GM23338 (cell line): Measurements from ENCODE around the gene LHX3. TPM values are rescaled to one million over a fixed set of nuclear protein-coding genes. Genes with fewer than 3 reads are reported as not detected.

Source experiments
- ATAC-seq: fragments of 200-7000 bp; cut with Tn5 transposase; 3 replicates; pipeline ENCODE4 v1.9.1; 2020
- DNase-seq: peaks from one replicate; pipeline ENCODE4 v3.0.0-alpha.2; 2015; ENCODE audit warnings: low spot score
- H2AFZ ChIP-seq: fragments of 200-600 bp; sonication (generic); 2 replicates; pipeline ENCODE4 v1.8.0; 2016; ENCODE audit warnings: antibody characterized with exemption, mild to moderate bottlenecking, moderate library complexity
- H3F3A ChIP-seq: fragments of 200-600 bp; sonication (generic); replicated peaks from 2 replicates; pipeline ENCODE4 v1.8.0; 2017; ENCODE audit warnings: antibody characterized with exemption, mixed run types, low read depth
- H3K27ac ChIP-seq: fragments of 200-600 bp; sonication (generic); 2 replicates; pipeline ENCODE4 v1.6.1; 2016; ENCODE audit warnings: low read depth
- H3K27me3 ChIP-seq: fragments of 200-600 bp; sonication (generic); 2 replicates; pipeline ENCODE4 v1.8.0; 2016; ENCODE audit warnings: mild to moderate bottlenecking, mixed run types, moderate library complexity; ENCODE audit not compliant: insufficient read depth
- H3K36me3 ChIP-seq: fragments of 200-600 bp; sonication (generic); 2 replicates; pipeline ENCODE4 v1.8.0; 2016; ENCODE audit warnings: mild to moderate bottlenecking; ENCODE audit not compliant: insufficient read depth
- H3K4me1 ChIP-seq: fragments of 200-600 bp; sonication (generic); 2 replicates; pipeline ENCODE4 v1.8.0; 2016; ENCODE audit warnings: mild to moderate bottlenecking, moderate library complexity; ENCODE audit not compliant: insufficient read depth
- H3K4me2 ChIP-seq: fragments of 200-600 bp; sonication (generic); 2 replicates; pipeline ENCODE4 v1.7.1; 2017; ENCODE audit warnings: mixed run types
- H3K4me3 ChIP-seq: fragments of 200-600 bp; sonication (generic); 2 replicates; pipeline ENCODE4 v1.6.1; 2016; ENCODE audit warnings: mixed run types
- H3K79me2 ChIP-seq: fragments of 200-600 bp; sonication (generic); replicated peaks from 2 replicates; pipeline ENCODE4 v1.8.0; 2017; ENCODE audit warnings: mild to moderate bottlenecking; ENCODE audit not compliant: insufficient read depth
- H3K9me2 ChIP-seq: fragments of 200-600 bp; sonication (generic); 2 replicates; pipeline ENCODE4 v1.8.0; 2017; ENCODE audit not compliant: insufficient read depth
- H4K20me1 ChIP-seq: fragments of 200-600 bp; sonication (generic); replicated peaks from 2 replicates; pipeline ENCODE4 v1.8.0; 2017; ENCODE audit warnings: mild to moderate bottlenecking; ENCODE audit not compliant: insufficient read depth
- H3K27ac Mint-ChIP-seq: 2 replicates; pipeline ENCODE4 v1.8.0; 2020; ENCODE audit warnings: inconsistent platforms, mild to moderate bottlenecking, moderate library complexity, mixed read lengths
- H3K27me3 Mint-ChIP-seq: 3 replicates; pipeline ENCODE4 v1.8.0; 2022; ENCODE audit warnings: low read depth, mild to moderate bottlenecking, moderate library complexity, mixed read lengths, inconsistent platforms; ENCODE audit not compliant: insufficient read depth, poor library complexity
- H3K36me3 Mint-ChIP-seq: 3 replicates; pipeline ENCODE4 v1.8.0; 2021; ENCODE audit warnings: low read depth, mild to moderate bottlenecking, inconsistent platforms, moderate library complexity, mixed read lengths
- H3K4me1 Mint-ChIP-seq: 3 replicates; pipeline ENCODE4 v1.8.0; 2020; ENCODE audit warnings: mild to moderate bottlenecking, inconsistent platforms, mixed read lengths
- H3K4me3 Mint-ChIP-seq: 3 replicates; pipeline ENCODE4 v1.8.0; 2021; ENCODE audit warnings: moderate library complexity, mild to moderate bottlenecking, inconsistent platforms, mixed read lengths
- H3K9me3 Mint-ChIP-seq: 3 replicates; pipeline ENCODE4 v1.8.0; 2020; ENCODE audit warnings: moderate library complexity, mild to moderate bottlenecking, inconsistent platforms, mixed read lengths
- CTCF ChIP-seq, 2 experiments: fragments of 200-600 bp in 1 of 2; sonication (generic) in 1 of 2; conservative IDR thresholded peaks; 2 replicates each; pipeline versions ENCODE4 v1.5.1 to v1.6.1; 2016 to 2017; ENCODE audit warnings: antibody characterized with exemption in 2 of 2, low read depth in 2 of 2, mild to moderate bottlenecking in 2 of 2, moderate library complexity in 1 of 2
- EZH2 ChIP-seq: fragments of 200-600 bp; sonication (generic); IDR thresholded peaks from one replicate; pipeline ENCODE4 v1.8.0; 2017; ENCODE audit warnings: antibody characterized with exemption, mild to moderate bottlenecking, low read depth; ENCODE audit not compliant: unreplicated experiment
- JUNB ChIP-seq: IDR thresholded peaks from one replicate; pipeline ENCODE4 v1.6.1; 2016; ENCODE audit warnings: antibody characterized with exemption; ENCODE audit not compliant: unreplicated experiment
- NANOG ChIP-seq: IDR thresholded peaks from 2 replicates; pipeline ENCODE4 v1.6.1; 2016; ENCODE audit warnings: antibody characterized with exemption, borderline replicate concordance
- REST ChIP-seq: IDR thresholded peaks from one replicate; pipeline ENCODE4 v1.6.1; 2018; ENCODE audit warnings: antibody characterized with exemption; ENCODE audit not compliant: unreplicated experiment
- ZNF114 ChIP-seq: fragments of 250-450 bp; sonication (Bioruptor Pico); IDR thresholded peaks from 2 replicates; pipeline ENCODE4 v1.5.0; 2020; ENCODE audit warnings: mild to moderate bottlenecking, moderate library complexity
- polyA plus RNA-seq: library from polyadenylated mRNA; unstranded; fragments of >200 nt; fragmentation: Nextera tagmentation; extraction: Ambion mirVana; gene quantifications from 2 replicates; pipeline ENCODE4 v1.2.1, GENCODE V29; 2016
- total RNA-seq: library from RNA; depleted of rRNA; stranded (reverse); fragments of >200 nt; shearing (Covaris generic); gene quantifications from 2 replicates; pipeline ENCODE4 v1.2.3, GENCODE V29; 2014

Gene LHX3
- total and polyA plus RNA-seq, 2 experiments from 2014 or later: 0.08 TPM; not detected in 1

GRCh38 chr9:136209786-136210185 is 4.9 kb upstream of the LHX3 start:
- Histone ChIP-seq H3K27ac (no peak overlapping the region), H3K4me2 (no peak overlapping the region), H3F3A (0 out of 2 replicates have a peak, but pooled peaks cover 2% of the 10 kb centered on the region), H3K27me3 (peaks cover 16% of the 10 kb centered on the region), H4K20me1 (peaks cover 16% of the 10 kb centered on the region), H3K36me3 (no peaks in the 10 kb centered on the region; the same call in 1 of the 2 replicates), H3K9me2 (no peaks in the 10 kb centered on the region), H2AFZ (no peak overlapping the region), H3K4me3 (no peak overlapping the region), H3K4me1 (no peaks in the 10 kb centered on the region; the same call in 1 of the 2 replicates), H3K79me2 (no peaks in the 10 kb centered on the region)
- H3K27ac Mint-ChIP-seq: no peak overlapping the region
- DNase-seq (no peak), ATAC-seq (no peak)
- peaks cover 7% of the 10 kb centered on the region; the same call in 2 of the 3 replicates for H3K4me1 Mint-ChIP-seq
- H3K4me3 Mint-ChIP-seq: no peak overlapping the region
- no peaks in the 10 kb centered on the region for H3K9me3 Mint-ChIP-seq
- peaks cover 18% of the 10 kb centered on the region for H3K27me3 Mint-ChIP-seq
- TF ChIP-seq CTCF (conservative IDR thresholded peaks at IDR 0.05; ENCODE audit: low read depth in 2 of 2): peak in 1 of 2 experiments; percentile 43; a peak in 2 of 4 replicates
- no peak for TF ChIP-seq ZNF114 (CRISPR knock-in tag)
- no peak for TF ChIP-seq JUNB
- H3K36me3 Mint-ChIP-seq: peaks cover 37% of the 10 kb centered on the region

- Mint-ChIP-seq H3K4me1 (peaks cover 7% of the 10 kb centered on the region; the same call in 2 of the 3 replicates), H3K27ac (no peak overlapping the region), H3K27me3 (peaks cover 23% of the 10 kb centered on the region), H3K36me3 (peaks cover 31% of the 10 kb centered on the region), H3K4me3 (no peak overlapping the region), H3K9me3 (no peaks in the 10 kb centered on the region)
- Histone ChIP-seq H3K4me2 (no peak overlapping the region), H3F3A (0 out of 2 replicates have a peak, but pooled peaks cover 2% of the 10 kb centered on the region), H3K4me3 (no peak overlapping the region), H2AFZ (no peak overlapping the region), H4K20me1 (peaks cover 16% of the 10 kb centered on the region), H3K4me1 (no peaks in the 10 kb centered on the region; the same call in 1 of the 2 replicates), H3K27me3 (peaks cover 21% of the 10 kb centered on the region), H3K9me2 (no peaks in the 10 kb centered on the region), H3K27ac (no peak overlapping the region), H3K79me2 (no peaks in the 10 kb centered on the region), H3K36me3 (no peaks in the 10 kb centered on the region)
- no peak for TF ChIP-seq ZNF114 (CRISPR knock-in tag)
- no peak for TF ChIP-seq JUNB
- no peak for TF ChIP-seq NANOG
- TF ChIP-seq REST: no peak
- no peak for TF ChIP-seq EZH2
- ATAC-seq (no peak), DNase-seq (no peak)
Measured at GRCh38 chr9:136209232-136209631, 4.3 kb upstream of the LHX3 start.
